Measurements from ENCODE around the gene POLR2L.

DNA sequence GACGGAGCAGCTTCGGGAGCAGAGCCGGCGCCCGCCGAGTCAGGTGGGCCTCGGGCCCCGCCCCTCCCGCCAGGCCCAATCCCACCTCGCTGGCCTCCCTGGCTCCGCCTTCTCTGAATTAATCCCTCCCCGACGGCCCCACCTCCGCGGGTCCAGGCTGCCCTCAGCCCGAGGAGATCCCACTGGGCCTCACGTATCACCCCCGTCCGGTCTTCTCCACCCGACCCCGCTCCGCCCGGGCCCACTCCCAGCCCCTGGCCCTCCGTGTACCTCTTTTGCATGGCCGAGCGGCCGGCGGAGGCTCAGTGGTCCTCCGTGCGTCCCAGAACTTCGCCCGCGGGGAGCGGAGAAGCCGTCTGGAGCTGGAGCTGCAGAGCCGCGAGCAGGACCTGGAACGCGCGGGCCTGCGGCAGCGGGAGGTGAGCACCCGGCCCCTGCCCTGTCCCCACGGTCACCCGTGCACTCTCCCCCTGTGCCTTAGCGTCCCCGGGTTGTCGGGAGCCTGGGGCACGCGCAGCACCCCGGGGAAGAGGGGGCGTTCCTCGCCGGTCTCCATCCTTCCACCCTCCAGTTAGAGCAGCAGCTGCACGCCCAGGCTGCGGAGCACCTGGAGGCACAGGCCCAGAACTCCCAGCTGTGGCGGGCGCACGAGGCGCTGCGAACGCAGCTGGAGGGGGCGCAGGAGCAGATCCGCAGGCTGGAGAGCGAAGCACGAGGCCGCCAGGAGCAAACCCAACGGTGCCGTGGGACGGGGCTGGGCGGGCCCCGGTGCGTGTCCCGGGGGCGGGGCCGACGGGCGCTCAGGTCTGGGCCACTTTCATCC, 11.8 kb downstream of the POLR2L start:
- TF ChIP-seq, protein P1, sequence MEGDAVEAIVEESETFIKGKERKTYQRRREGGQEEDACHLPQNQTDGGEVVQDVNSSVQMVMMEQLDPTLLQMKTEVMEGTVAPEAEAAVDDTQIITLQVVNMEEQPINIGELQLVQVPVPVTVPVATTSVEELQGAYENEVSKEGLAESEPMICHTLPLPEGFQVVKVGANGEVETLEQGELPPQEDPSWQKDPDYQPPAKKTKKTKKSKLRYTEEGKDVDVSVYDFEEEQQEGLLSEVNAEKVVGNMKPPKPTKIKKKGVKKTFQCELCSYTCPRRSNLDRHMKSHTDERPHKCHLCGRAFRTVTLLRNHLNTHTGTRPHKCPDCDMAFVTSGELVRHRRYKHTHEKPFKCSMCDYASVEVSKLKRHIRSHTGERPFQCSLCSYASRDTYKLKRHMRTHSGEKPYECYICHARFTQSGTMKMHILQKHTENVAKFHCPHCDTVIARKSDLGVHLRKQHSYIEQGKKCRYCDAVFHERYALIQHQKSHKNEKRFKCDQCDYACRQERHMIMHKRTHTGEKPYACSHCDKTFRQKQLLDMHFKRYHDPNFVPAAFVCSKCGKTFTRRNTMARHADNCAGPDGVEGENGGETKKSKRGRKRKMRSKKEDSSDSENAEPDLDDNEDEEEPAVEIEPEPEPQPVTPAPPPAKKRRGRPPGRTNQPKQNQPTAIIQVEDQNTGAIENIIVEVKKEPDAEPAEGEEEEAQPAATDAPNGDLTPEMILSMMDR (IDR thresholded peaks at IDR 0.05 in 4 of 5, conservative IDR thresholded peaks at IDR 0.05 in 1 of 5) = no peak
- TF ChIP-seq POLR2A (IDR thresholded peaks at IDR 0.05) = no peak
